ENCODE data around the gene TBXA2R. TPM values are rescaled to one million over a fixed set of nuclear protein-coding genes. Genes with fewer than 3 reads are reported as not detected.

TBXA2R gene
- total RNA-seq, 1 donor: 1.4 TPM

DNA sequence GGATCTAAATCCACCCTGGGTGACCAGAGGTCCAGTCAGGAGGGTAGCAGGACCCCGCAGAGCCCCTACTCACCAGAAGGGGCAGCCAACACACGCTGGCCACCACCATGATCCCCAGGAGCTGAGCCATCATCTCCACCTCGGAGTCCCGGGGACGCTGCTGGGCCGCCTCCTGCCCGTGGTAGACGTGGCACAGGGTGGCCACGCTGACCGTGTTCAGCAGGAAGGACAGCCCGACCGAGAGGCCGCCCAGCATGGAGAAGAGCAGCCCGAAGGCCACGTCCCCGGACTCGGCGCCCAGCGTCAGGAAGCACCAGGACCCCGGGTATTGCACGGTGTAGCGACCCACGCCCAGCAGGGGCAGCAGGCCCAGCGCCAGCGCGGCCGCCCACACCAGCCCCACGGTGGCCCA is 6.9 kb downstream of the TBXA2R start:
- H2AFZ ChIP-seq (ENCODE audit: low read length): no peak overlapping the region
- H3K4me1 ChIP-seq (ENCODE audit: insufficient read depth, low read length): no peaks in the 10 kb centered on the region
- H3K4me2 ChIP-seq (ENCODE audit: insufficient read depth, low read length): no peak overlapping the region
- no peak for DNase-seq (ENCODE audit: insufficient read length, low spot score, missing footprints)
- H3K79me2 ChIP-seq (ENCODE audit: insufficient read depth, low read length): no peaks in the 10 kb centered on the region
- TF ChIP-seq CTCF (IDR thresholded peaks at IDR 0.05; ENCODE audit: extremely low read depth, low read depth, low read length): no peak
- H3K9me3 ChIP-seq (ENCODE audit: low read depth, low read length): no peaks in the 10 kb centered on the region
- H3K27me3 ChIP-seq (ENCODE audit: insufficient read depth, low read length): no peaks in the 10 kb centered on the region
- no peaks in the 10 kb centered on the region for H3K36me3 ChIP-seq (ENCODE audit: insufficient read depth, low read length)
- H3K4me3 ChIP-seq (ENCODE audit: insufficient read depth, low read length): no peak overlapping the region
- H4K20me1 ChIP-seq (ENCODE audit: insufficient read depth, low read length): no peaks in the 10 kb centered on the region
- no peak overlapping the region for H3K27ac ChIP-seq (ENCODE audit: low read depth, low read length)

GRCh38 chr19:3595521-3596061 is 11.1 kb downstream of the TBXA2R start:
- no peak overlapping the region for H3K27ac ChIP-seq (ENCODE audit: low read depth, low read length)
- no peak overlapping the region for H3K4me3 ChIP-seq (ENCODE audit: insufficient read depth, low read length)
- no peaks in the 10 kb centered on the region for H3K79me2 ChIP-seq (ENCODE audit: insufficient read depth, low read length)
- DNase-seq (ENCODE audit: insufficient read length, low spot score, missing footprints): no peak
- no peaks in the 10 kb centered on the region for H3K9me3 ChIP-seq (ENCODE audit: low read depth, low read length)
- H2AFZ ChIP-seq (ENCODE audit: low read length): no peak overlapping the region
- H3K4me2 ChIP-seq (ENCODE audit: insufficient read depth, low read length): no peak overlapping the region
- H3K27me3 ChIP-seq (ENCODE audit: insufficient read depth, low read length): peaks cover 3% of the 10 kb centered on the region
- H3K36me3 ChIP-seq (ENCODE audit: insufficient read depth, low read length): no peaks in the 10 kb centered on the region
- H3K4me1 ChIP-seq (ENCODE audit: insufficient read depth, low read length): no peaks in the 10 kb centered on the region
- no peaks in the 10 kb centered on the region for H4K20me1 ChIP-seq (ENCODE audit: insufficient read depth, low read length)
- no peak for TF ChIP-seq CTCF (IDR thresholded peaks at IDR 0.05; ENCODE audit: extremely low read depth, low read depth, low read length)

GRCh38 chr19:3593156-3593555 is 13.5 kb downstream of the TBXA2R start:
- no peak for TF ChIP-seq CTCF (IDR thresholded peaks at IDR 0.05; ENCODE audit: extremely low read depth, low read depth, low read length)

DNA sequence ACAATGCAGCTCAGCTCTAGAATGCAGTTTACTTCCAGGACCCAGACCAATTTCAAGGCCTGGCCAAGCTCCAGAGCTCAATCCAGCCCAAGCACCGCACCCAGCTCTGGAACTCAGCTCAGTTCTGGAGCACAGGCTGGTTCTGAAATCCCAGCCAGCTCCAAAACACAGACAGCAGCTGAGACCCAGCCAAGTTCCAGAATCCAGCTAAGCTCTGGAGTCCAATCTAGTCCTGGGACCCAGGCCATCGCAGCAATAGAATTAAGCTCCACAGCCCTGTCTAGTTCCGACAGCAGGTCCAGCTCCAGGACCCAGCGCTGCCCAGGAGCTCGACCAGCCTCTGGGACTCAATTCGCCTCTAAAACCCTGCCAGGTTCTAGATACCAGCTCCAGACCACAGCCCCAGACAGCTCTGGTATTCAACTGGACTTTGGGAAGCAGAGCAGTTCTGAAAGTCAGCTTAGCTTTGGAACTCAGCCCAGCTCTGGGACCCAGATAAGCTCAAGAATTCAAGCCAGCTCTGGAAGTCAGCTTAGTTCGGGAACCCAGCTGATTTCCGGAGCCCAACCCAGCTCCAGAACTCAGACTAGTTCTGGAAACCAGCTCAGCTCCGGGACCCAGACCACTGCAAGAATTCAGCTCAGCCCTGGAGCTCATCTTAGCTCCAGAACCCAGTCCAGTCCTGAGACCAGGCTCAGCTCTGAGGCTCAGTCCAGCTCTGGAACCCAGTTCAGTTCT is 14.6 kb downstream of the TBXA2R start:
- Histone ChIP-seq H3K4me3 (ENCODE audit: insufficient read depth, low read length) (no peak overlapping the region), H3K4me2 (ENCODE audit: insufficient read depth, low read length) (no peak overlapping the region), H3K27me3 (ENCODE audit: insufficient read depth, low read length) (peaks cover 5% of the 10 kb centered on the region), H4K20me1 (ENCODE audit: insufficient read depth, low read length) (no peaks in the 10 kb centered on the region), H2AFZ (ENCODE audit: low read length) (no peak overlapping the region), H3K9me3 (ENCODE audit: low read depth, low read length) (no peaks in the 10 kb centered on the region), H3K36me3 (ENCODE audit: insufficient read depth, low read length) (no peaks in the 10 kb centered on the region), H3K79me2 (ENCODE audit: insufficient read depth, low read length) (no peaks in the 10 kb centered on the region), H3K27ac (ENCODE audit: low read depth, low read length) (no peak overlapping the region), H3K4me1 (ENCODE audit: insufficient read depth, low read length) (no peaks in the 10 kb centered on the region)
- DNase-seq (ENCODE audit: insufficient read length, low spot score, missing footprints): peak; percentile 70
- TF ChIP-seq CTCF (IDR thresholded peaks at IDR 0.05; ENCODE audit: extremely low read depth, low read depth, low read length): no peak

More at GRCh38 chr19:3593156-3593555, 13.5 kb downstream of the TBXA2R start:
- Histone ChIP-seq H3K27me3 (ENCODE audit: insufficient read depth, low read length) (peaks cover 3% of the 10 kb centered on the region), H4K20me1 (ENCODE audit: insufficient read depth, low read length) (no peaks in the 10 kb centered on the region), H3K4me1 (ENCODE audit: insufficient read depth, low read length) (no peaks in the 10 kb centered on the region), H3K9me3 (ENCODE audit: low read depth, low read length) (no peaks in the 10 kb centered on the region), H3K36me3 (ENCODE audit: insufficient read depth, low read length) (no peaks in the 10 kb centered on the region), H3K79me2 (ENCODE audit: insufficient read depth, low read length) (no peaks in the 10 kb centered on the region), H3K4me2 (ENCODE audit: insufficient read depth, low read length) (no peak overlapping the region), H2AFZ (ENCODE audit: low read length) (no peak overlapping the region), H3K27ac (ENCODE audit: low read depth, low read length) (no peak overlapping the region), H3K4me3 (ENCODE audit: insufficient read depth, low read length) (no peak overlapping the region)
- peak; percentile 27 for DNase-seq (ENCODE audit: insufficient read length, low spot score, missing footprints)
